RWPE2 (cell line): ENCODE results near the gene PDE4B.

ENCODE experiments used
- ATAC-seq: fragments of 200-7000 bp; cut with Tn5 transposase; 3 replicates; pipeline ENCODE4 v1.9.1; 2021; ENCODE audit warnings: low read depth
- DNase-seq: peaks from one replicate; pipeline ENCODE4 v3.0.0-alpha.2; 2020; ENCODE audit warnings: low spot score
- H3K27ac ChIP-seq: fragments of 450-650 bp; 2 replicates; pipeline ENCODE4 v1.5.1; 2017; ENCODE audit warnings: mild to moderate bottlenecking; ENCODE audit not compliant: poor library complexity, severe bottlenecking
- H3K27me3 ChIP-seq: fragments of 250-450 bp; sonication (Bioruptor Pico); 2 replicates; pipeline ENCODE4 v1.5.1; 2021; ENCODE audit warnings: mild to moderate bottlenecking, moderate library complexity; ENCODE audit not compliant: insufficient read depth, poor library complexity, severe bottlenecking
- H3K36me3 ChIP-seq: fragments of 250-450 bp; sonication (Bioruptor Pico); 2 replicates; pipeline ENCODE4 v1.5.1; 2020; ENCODE audit warnings: low read depth, mild to moderate bottlenecking, moderate library complexity
- H3K4me1 ChIP-seq: fragments of 250-450 bp; sonication (Bioruptor Pico); 2 replicates; pipeline ENCODE4 v1.5.1; 2021; ENCODE audit warnings: mild to moderate bottlenecking, moderate library complexity; ENCODE audit not compliant: insufficient read depth, poor library complexity, severe bottlenecking
- H3K4me3 ChIP-seq: fragments of 250-450 bp; sonication (Bioruptor Pico); 2 replicates; pipeline ENCODE4 v1.5.1; 2021; ENCODE audit warnings: mild to moderate bottlenecking, moderate library complexity; ENCODE audit not compliant: severe bottlenecking
- H3K9me3 ChIP-seq: fragments of 250-450 bp; sonication (Bioruptor Pico); 2 replicates; pipeline ENCODE4 v1.5.1; 2021; ENCODE audit warnings: mild to moderate bottlenecking, moderate library complexity; ENCODE audit not compliant: severe bottlenecking
- TF ChIP-seq, protein P1 (sequence below): fragments of 450-650 bp; IDR thresholded peaks from one replicate; pipeline ENCODE4 v1.5.1; 2017; ENCODE audit warnings: mild to moderate bottlenecking, moderate library complexity; ENCODE audit not compliant: poor library complexity, severe bottlenecking

The PDE4B gene

DNA sequence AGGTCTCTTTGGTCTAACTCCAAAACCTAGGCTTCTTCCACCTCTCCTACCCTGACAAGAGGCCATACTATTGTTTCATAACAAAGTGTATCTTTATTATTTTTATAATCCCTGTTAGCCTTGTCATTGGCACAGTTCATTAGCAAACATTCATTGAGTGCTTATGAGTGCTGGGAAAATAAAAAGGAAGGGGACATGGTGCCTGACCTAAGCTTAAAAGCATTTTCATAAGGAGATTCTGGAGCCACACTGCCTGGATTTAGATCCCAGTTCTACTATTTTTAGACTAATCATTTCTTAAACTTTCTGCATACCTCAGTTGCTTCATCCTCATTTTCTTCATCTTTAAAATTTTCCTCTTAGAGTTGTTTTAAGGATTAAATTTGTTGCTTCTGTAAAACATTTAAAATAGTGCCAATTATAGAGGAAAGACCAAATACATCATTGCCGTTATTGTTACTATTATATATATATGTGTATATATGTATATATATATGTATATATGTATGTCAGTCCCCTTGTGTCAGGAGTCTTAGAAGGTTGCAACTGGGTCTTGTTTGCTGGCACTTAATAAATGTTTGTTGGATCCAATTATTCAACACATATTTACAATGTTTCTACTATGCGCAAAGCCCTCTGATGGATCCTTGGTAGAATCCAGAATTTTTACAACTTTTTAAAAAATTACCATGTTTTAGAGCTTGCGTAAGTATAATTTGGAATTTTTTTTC lies 490.4 kb downstream of the PDE4B start:
- TF ChIP-seq, protein P1, sequence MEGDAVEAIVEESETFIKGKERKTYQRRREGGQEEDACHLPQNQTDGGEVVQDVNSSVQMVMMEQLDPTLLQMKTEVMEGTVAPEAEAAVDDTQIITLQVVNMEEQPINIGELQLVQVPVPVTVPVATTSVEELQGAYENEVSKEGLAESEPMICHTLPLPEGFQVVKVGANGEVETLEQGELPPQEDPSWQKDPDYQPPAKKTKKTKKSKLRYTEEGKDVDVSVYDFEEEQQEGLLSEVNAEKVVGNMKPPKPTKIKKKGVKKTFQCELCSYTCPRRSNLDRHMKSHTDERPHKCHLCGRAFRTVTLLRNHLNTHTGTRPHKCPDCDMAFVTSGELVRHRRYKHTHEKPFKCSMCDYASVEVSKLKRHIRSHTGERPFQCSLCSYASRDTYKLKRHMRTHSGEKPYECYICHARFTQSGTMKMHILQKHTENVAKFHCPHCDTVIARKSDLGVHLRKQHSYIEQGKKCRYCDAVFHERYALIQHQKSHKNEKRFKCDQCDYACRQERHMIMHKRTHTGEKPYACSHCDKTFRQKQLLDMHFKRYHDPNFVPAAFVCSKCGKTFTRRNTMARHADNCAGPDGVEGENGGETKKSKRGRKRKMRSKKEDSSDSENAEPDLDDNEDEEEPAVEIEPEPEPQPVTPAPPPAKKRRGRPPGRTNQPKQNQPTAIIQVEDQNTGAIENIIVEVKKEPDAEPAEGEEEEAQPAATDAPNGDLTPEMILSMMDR, result no peak
- Histone ChIP-seq H3K9me3 (no peaks in the 10 kb centered on the region), H3K27me3 (no peaks in the 10 kb centered on the region), H3K36me3 (no peaks in the 10 kb centered on the region), H3K4me3 (no peak overlapping the region), H3K4me1 (peaks cover 6% of the 10 kb centered on the region), H3K27ac (no peak overlapping the region)
- no peak for DNase-seq
- no peak for ATAC-seq

DNA sequence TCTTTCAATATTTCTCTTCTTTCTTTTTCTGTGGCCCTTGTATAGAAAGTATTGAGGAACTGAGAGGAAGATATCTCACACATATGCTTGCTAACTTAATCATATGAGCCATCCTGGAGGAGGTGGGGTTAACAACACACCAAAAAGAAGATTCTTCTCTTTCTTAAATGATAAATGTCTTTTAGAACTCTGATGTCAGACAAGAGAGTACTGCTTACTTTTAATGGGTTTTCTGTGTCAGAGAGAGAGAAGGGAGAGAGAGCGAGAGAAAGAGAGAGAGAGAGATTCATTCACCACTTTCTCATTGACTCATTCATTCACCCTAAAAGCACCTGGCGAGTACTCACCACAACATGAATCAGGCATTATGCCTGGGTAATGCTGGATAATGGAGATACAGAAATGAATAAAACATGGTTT lies 490.9 kb downstream of the PDE4B start:
- Histone ChIP-seq H3K4me1 (peaks cover 6% of the 10 kb centered on the region), H3K9me3 (no peaks in the 10 kb centered on the region), H3K27ac (no peak overlapping the region), H3K27me3 (no peaks in the 10 kb centered on the region), H3K36me3 (no peaks in the 10 kb centered on the region), H3K4me3 (no peak overlapping the region)
- no peak for ATAC-seq
- no peak for DNase-seq
- TF ChIP-seq, protein P1, result no peak

DNA sequence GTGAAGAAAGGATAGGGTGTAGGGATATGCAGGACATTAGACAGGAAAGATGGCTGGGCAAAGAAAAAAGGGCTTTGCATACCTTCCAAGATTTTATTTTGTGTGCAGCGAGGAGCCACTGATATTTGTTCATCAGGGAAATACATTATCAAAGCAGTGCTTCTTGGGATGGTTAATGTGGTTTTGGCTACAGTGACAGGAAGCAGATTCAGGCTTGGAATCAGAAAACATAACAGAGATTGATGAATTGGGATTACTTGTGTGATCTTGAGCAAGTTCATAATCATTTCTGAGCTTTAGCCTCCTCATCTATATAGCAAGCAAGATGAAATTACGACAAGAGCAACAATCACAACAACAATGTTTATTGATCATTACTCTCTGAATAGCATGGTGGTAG lies 492.1 kb downstream of the PDE4B start:
- H3K36me3 ChIP-seq, result no peaks in the 10 kb centered on the region
- ATAC-seq (no peak), DNase-seq (no peak)
- H3K27ac ChIP-seq, result no peak overlapping the region
- H3K4me1 ChIP-seq, result peaks cover 6% of the 10 kb centered on the region
- TF ChIP-seq, protein P1, result no peak
- no peak overlapping the region for H3K4me3 ChIP-seq
- no peaks in the 10 kb centered on the region for H3K27me3 ChIP-seq
- H3K9me3 ChIP-seq, result no peaks in the 10 kb centered on the region

DNA sequence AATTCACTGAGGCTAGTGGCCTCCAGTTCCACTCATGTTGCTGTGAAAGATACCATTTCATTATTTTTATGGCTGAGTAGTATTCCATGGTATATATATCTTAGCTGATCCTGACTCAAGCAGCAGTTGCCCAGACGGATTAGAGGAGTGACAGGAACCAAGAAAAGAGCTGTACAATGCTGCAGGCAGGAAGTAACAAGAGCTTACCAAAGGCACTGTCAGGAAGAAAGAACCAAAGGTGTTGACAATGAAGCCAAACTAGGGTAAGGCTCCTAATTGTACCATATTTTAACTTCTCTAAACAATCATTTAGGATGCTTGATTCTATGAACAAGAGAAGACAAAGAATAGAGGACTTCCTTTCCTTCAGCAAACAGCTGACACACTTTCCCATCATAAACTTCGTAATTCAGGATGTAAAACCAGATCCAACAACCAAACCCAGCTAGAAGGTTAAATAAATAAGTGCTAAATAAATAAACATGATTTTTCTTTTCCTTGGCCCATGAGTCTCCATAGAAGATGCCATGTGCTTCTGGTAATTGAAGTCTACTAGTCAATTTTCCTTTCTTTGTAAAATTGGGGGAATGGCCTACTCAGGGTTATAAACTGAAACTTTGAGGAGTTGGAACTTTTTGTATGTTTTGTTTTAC lies 493.0 kb downstream of the PDE4B start:
- Histone ChIP-seq H3K4me1 (peaks cover 7% of the 10 kb centered on the region), H3K9me3 (no peaks in the 10 kb centered on the region), H3K27ac (peak overlapping the region; percentile 4), H3K36me3 (no peaks in the 10 kb centered on the region), H3K27me3 (no peaks in the 10 kb centered on the region), H3K4me3 (no peak overlapping the region)
- TF ChIP-seq, protein P1, result no peak
- no peak for DNase-seq
- ATAC-seq, result no peak

DNA sequence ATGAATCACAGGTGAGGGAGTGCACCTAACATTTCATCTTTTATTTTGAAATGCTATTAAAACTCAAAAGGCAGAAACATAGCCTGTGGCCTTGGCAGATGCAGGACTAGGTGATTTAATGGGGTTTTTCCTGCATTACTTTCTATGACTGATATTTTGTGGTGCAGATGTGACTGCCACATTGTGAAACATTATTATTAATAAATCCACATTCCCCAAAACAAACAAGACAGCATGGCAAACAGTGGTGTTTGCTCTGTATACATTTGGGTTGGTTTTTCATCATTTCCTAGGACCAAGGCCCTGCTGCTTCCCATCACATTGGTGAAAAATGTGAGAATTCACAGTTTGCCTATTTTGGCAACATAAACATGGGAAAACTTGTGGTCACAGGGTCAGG lies 493.6 kb downstream of the PDE4B start:
- no peaks in the 10 kb centered on the region for H3K9me3 ChIP-seq

More for the DNA sequence above, 493.6 kb downstream of the PDE4B start:
- H3K4me1 ChIP-seq, result peaks cover 12% of the 10 kb centered on the region
- no peaks in the 10 kb centered on the region for H3K36me3 ChIP-seq
- no peak overlapping the region for H3K4me3 ChIP-seq
- ATAC-seq, result peak; percentile 60; the same call in 2 of the 3 replicates
- DNase-seq, result no peak
- TF ChIP-seq, protein P1, result no peak
- H3K27ac ChIP-seq, result peak overlapping the region; percentile 4
- H3K27me3 ChIP-seq, result no peaks in the 10 kb centered on the region
